ENCODE data around the gene TMEM147. TPM values are rescaled to one million over a fixed set of nuclear protein-coding genes. Genes with fewer than 3 reads are reported as not detected.
A peak's percentile ranks its signal among the peaks of the same experiment; 100 is the strongest.

Gene TMEM147
- polyA plus RNA-seq, 3 donors = 81.4 to 99.2 (median 94.4) TPM

DNA sequence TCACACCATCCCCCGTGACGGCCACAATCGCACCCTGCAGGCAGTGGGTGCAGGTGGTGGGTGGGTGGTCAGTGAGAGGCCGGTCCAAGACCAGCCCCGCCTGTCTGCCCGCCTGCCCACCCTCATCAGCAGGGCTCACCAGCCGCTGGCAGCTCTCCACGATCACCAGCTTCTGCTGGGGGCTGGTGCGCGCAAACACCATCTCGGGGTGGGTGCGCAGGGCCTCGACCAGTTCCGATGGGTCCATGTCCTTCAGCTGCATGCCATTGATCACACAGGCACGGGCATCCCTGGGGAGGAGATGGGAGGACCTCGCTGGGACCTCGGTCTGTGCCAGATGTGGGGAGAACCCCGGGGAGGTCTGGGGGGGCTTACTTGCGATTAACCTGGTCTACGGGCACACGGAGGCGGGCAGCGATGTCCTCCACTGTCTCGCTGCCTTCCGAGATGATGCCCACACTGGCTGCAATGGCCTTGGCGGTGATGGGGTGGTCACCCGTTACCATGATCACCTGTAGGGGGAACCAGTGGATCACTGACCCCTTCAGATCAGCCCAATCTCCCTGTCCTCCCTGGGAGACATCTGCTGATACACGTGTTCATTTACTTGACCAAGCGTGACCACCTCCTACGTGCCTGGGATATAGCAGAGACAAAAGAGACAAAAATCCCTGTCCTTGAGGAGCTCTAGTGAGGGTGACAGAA is 10.0 kb downstream of the TMEM147 start:
- DNase-seq (ENCODE audit: extremely low read depth in 1 of 11, low read depth in 9 of 11, low spot score in 4 of 11) = no peak

DNA sequence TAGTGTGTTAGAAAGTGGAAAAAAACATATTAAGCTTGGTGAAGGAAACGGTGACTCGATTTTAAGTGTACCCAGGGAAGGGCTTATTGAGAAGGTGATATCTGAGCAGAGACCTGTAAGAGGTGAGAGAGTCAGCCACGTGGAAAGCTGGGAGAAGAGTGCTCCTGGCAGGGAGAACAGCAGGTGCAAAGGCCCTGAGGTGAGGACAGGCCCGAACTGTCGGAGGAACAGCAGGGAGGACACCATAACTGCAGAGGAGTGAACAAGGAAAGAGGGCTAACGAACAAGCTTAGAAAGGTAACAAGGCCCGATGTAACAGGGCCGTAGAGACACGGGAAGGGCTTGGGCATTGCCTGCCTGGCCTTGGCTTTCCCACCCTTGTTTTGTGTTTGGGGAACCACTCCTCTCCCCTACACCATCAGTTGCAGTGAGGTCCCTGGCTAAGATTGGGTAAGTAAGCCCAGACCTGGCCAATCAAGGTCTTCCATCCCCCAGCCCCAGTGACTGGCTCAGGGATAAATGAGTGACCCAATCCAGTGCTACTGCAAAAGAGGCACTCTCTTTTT is 10.7 kb downstream of the TMEM147 start:
- no peak for DNase-seq (ENCODE audit: extremely low read depth in 1 of 11, low read depth in 9 of 11, low spot score in 4 of 11)

DNA sequence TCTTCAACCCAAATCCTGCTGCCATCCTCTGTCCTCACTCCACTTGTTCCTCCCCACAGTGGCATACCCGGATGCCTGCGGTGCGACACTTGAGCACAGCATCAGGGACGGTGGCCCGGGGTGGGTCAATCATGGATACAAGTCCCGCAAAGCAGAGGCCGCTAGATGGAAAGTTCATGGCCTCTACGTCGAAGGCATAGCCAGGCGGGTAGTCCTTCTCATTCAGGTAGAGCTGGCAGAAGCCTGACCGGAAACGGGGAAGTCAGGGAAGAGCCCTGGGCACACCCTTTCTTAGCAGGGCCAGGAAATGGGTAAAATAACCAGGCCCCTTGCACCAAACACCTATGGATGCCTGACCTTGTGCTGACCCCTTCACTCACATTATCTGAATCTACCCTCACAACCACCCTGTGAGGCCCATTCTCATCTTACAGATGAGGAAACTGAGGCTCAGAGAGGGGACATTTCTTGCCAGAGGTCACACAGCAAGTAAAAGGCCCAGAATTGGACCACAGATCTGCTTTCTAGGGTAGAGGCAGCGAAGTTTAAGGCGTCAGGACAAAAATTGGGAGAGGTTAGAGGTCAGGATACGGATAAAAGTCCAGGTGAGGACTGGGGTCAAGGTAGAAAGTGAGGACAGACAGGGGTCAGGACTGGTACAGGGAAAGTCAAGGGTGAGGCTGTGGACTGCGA is 11.6 kb downstream of the TMEM147 start:
- DNase-seq (ENCODE audit: extremely low read depth in 1 of 11, low read depth in 9 of 11, low spot score in 4 of 11) = no peak

DNA sequence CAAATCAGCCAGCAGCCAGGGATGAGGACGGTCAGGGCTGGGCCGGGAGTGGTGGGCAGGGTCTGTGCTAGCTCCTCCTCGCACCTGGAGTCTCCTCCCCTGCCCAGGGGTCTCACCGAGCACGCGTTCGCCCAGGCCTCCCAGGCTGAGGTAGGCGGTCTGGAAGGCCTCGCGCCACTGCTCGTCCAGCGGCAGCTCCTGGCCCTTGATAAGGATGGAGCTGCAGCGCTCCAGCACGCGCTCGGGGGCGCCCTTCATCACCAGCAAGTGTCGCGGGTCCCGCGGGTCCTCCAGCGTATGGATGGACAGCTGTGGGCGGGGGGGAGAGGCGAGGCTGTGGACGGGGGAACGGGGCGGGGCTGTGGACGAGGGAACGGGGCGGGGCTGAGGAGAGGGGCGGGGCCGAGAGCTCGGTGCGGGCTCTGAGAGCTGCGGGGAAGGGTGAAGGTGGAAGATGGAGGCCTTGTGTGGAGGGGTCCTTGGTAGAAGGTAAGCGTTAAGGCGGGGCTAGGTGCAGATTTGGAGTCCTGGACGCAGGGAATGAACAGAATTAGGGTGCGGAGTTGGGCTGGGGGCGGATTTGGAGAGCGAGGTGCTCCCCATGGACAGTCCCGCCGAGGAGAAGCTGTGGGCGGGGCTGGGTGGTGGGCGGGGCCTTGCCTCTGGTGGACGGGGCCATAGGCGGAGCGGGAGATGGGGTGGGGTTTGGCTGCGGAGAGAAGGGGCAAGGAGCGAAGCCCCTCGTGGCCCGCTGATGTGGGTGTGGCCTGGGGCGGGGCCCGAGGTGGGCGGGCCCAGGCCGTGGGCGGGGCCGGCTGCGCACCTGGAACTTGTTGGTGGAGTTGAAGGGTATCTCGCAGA is 12.3 kb downstream of the TMEM147 start:
- DNase-seq (ENCODE audit: extremely low read depth in 1 of 11, low read depth in 9 of 11, low spot score in 4 of 11) = peak in 7 of 11 donors; percentile 21 to 62 (median 45)

DNA sequence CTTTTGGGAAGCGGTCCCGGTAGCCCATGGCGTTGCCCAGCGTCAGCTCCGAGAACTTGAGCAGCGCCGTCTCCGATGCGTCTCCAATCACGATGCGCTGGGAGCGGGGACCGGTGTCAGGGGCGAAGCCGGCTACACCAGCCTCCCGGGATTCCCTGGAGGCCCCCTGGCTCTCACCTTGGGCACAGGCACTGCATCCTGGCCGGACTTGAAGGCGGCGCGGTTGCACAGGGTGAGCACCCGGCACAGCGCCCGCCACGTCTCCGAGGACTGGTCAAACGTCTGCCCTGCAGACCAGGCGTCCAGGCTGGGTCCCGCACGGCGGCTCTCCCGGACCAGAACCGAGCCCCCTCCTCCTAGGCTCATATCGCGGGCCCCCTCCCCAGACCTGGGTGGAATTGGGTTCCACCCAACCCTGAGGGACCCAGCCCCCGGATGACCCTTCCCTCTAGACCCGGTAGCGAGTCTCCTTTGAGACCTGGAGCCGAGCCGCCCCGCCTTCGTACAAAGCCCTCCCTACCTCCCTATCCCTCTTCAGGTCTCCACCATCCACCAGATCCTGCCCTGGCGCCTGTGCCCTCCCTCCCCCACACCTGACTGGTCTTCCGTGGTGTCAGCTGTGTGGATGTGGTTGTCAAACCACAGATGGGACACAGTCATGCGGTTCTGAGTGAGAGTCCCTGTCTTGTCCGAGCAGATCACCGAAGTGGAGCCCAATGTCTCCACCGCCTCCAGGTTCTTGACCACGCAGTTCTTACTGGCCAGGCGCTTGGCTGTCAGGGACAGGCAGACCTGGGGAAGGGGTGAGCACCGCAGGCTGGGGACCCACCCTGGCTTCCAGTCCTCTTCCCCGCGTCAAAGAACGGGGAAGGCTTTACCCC is 13.2 kb downstream of the TMEM147 start:
- no peak for DNase-seq (ENCODE audit: extremely low read depth in 1 of 11, low read depth in 9 of 11, low spot score in 4 of 11)

DNA sequence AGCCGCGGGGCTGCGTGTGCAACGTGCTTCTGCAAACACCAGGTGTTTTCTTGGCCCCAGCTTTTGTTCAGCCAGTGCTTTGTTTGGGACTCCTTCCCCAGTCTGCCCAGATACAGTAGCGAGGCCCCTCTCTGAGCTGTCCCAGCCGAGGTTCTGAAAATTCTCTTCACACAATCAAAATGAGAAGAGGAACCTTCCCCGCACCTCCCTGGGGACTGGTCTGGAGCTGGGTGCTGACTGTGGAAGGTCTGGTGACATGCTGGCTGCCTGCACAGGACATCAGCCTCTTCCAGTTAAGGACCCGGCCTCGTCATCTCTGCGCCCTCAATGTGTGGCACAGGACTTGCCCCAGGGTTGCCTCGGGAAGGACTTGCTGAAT is 13.8 kb downstream of the TMEM147 start:
- no peak for DNase-seq (ENCODE audit: extremely low read depth in 1 of 11, low read depth in 9 of 11, low spot score in 4 of 11)

DNA sequence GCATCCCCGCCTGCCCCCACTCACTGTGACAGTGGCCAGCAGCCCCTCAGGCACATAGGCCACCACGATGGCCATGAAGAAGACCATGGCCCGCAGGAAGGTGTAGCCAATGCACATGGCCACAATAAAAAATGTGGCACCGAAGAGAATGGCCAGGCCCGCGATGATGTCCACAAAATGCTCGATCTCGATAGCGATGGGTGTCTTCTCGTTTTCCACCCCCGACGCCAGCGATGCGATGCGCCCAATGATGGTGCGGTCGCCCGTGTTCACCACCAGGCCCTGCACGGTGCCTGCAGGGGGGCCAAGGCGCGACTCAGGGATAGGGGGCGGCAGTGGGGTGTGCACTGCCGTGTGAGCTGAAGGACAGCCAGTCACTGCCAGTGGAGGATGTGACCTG is 14.4 kb downstream of the TMEM147 start:
- DNase-seq (ENCODE audit: extremely low read depth in 1 of 11, low read depth in 9 of 11, low spot score in 4 of 11) = no peak

DNA sequence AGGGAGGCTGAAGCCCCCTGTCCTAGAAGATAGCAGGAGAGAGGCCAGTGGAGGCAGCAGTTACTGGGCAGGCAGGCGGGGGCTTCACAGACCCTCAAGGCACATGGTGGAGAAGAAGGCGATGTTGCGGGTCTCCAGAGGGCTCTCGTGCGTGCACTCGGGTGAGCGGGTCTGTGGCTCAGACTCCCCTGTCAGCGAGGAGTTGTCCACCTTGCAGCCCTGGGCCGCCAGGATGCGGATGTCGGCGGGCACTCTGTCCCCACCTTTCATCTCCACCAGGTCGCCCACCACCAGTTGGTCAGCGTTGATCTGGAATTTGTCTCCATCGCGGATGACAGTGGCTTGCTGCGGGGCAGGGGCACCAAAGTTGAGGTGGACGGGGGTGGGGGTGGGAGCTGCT is 14.8 kb downstream of the TMEM147 start:
- DNase-seq (ENCODE audit: extremely low read depth in 1 of 11, low read depth in 9 of 11, low spot score in 4 of 11) = no peak

DNA sequence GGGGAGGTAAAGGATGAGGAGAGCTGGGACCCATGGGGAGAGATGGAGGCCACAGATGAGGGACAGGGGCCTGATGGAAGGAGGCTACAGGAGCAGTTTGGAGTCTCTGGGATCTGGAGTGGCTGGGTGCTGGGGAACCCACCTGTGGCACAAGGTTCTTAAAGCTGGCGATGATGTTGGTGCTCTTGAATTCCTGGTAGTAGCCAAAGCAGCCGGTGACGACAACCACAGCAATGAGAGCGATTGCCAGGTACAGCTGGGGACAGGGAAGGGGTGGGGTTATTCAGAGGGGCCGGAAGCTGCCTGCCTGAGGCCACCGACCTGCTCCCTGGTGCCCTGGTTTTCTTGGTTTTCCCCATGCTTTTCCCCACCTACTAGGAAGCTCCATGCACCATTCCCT is 15.3 kb downstream of the TMEM147 start:
- DNase-seq (ENCODE audit: extremely low read depth in 1 of 11, low read depth in 9 of 11, low spot score in 4 of 11) = no peak

DNA sequence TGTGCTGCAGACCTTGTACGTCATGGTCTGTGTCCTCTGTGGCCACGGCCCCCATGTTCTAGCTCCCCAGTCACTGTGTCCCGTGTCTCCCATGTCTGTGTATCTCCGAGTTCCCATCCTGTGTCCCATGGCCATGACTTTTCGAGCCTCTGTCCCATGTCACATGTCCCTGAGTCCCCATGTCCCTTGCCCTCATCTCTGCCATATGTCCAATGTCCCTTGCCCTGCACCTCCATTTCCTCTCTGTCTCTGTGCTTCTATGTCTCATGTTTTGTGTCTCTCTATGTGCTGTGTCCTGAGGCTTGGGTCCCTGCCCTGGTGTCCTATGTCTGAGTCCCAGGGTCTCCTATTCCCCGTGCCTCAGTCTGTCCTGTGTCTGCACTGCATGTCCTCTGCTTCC is 16.0 kb downstream of the TMEM147 start:
- DNase-seq (ENCODE audit: extremely low read depth in 1 of 11, low read depth in 9 of 11, low spot score in 4 of 11) = no peak

DNA sequence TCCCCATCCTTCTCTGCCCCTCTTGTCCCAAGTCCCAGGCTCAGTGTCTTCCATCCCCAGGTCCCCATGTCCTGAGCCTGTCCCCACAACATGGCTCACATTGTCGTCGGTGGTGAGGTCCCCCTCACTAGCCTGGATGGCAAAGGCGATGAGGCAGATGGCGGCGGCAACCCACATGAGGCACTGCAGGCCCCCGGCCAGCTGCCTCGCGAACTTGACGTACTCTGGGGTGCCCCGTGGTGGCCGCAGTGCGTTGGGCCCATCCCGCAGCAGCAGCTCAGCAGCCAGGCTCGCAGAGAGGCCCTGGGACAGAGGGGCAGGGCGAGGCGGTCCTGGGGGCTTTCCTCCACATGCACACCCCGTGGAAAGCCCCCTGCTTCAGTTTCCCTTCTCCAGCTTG is 16.9 kb downstream of the TMEM147 start:
- DNase-seq (ENCODE audit: extremely low read depth in 1 of 11, low read depth in 9 of 11, low spot score in 4 of 11) = no peak

DNA sequence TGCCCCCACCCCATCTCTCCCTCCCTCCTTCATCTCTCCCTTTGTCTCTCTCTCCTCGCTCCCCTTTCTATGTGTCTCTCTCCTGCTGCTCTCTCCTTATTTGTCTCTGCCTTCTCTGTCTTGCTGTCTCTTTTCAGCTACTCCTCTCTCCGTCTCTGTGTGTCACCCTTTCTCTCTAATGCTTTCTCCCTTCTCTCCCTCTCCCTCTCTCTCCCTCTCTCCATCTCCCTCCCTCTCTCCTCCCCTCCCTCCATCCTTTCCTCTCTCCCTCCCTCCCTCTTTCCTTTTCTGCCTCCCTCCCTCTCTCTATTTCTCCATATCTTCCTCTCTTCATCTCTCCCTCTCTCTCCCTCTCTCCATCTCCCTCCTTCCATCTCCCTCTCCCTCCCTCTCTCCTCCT is 17.4 kb downstream of the TMEM147 start:
- no peak for DNase-seq (ENCODE audit: extremely low read depth in 1 of 11, low read depth in 9 of 11, low spot score in 4 of 11)

DNA sequence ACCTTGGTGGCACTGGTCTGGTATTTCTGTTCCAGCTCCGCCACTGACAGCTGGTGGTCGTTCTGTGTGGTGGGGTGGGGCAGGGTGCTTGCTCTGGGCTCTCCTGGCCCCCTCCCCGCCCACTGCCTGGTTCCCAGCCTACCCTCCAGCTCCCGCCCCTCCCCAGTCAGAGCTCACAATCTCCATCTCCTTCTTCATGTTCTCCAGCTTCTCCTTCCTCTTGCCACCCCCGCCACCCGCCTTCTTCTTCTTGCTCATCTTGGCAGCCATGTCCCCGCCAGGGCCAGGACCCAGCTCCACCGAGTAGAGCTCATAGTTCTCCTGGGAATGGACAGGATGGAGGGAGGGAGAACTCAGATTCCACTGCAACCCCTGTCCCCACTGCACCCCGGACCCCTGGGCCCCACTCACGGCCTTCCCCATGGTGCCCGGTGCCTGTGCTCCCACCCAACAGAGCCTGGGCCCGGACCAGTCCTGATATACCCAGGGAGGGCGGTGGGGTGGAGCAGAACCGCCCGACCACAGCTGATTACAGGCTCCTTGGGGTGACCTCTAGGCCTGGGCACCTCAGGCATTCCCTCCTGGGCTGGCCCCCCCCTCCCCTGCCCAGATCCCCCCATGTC is 17.9 kb downstream of the TMEM147 start, which contains the start of gene ATP4A:
TSS of gene ATP4A (minus strand) at position 452 of the 623 bp plus-strand sequence. CDS start at position 423, 29 bp downstream.
- DNase-seq (ENCODE audit: extremely low read depth in 1 of 11, low read depth in 9 of 11, low spot score in 4 of 11) = no peak

DNA sequence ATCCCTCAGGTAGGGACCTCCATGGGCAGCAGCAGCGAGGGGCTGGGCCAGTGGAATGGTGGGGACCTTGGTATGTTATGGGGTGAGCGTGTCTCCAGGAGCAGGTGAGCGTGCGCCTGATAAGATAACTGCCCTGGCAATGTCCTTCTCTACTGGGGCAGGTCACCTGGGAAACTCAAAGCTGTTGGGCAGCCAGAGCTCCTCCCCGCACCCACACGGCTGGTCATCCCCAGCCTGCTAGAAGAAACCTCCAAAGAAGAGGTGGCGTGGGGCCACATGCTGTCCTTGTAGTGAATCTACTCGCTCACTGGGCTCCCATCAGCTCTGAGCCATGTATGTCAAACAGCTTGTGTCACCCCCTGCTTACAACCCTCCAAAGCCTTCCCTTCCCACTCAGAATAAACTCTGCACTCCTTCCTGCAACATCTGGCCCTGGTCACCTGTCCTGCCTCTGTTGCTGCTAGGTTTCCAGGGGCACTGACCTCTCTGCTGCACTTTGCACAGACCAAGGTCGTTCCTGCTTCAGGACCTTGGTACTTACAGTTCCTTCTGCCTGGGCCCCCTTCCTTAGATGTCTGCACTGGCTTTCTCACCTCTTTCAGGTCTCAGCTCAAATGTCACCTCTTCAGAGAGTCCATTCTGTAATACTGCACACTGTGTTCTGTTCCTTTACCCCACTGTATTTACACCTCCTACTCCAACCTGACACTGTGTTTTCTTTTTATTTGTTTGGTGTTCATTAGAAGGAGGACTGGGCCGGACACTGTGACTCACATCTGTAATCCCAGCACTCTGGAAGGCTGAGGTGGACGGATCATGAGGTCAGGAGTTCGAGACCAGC is 19.8 kb downstream of the TMEM147 start:
- no peak for DNase-seq (ENCODE audit: extremely low read depth in 1 of 11, low read depth in 9 of 11, low spot score in 4 of 11)

DNA sequence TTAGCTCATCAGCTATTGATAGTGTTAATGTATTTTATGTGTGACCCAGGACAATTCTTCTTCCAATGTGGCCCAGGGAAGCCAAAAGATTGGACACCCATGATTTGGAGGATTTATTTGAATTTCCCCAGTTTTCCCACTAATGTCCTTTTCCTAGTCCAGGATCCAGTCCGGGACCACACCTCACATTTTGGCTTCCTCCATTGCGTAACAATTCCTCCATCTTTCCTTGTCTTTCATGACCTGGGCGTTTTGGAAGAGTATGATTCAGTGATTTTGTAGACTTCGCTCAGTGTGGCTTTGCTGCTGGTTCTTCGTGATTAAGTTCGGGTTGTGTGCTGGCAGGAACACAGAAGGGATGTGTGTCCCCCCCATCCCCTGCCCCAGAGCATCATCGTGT is 21.3 kb downstream of the TMEM147 start:
- no peak for DNase-seq (ENCODE audit: extremely low read depth in 1 of 11, low read depth in 9 of 11, low spot score in 4 of 11)

DNA sequence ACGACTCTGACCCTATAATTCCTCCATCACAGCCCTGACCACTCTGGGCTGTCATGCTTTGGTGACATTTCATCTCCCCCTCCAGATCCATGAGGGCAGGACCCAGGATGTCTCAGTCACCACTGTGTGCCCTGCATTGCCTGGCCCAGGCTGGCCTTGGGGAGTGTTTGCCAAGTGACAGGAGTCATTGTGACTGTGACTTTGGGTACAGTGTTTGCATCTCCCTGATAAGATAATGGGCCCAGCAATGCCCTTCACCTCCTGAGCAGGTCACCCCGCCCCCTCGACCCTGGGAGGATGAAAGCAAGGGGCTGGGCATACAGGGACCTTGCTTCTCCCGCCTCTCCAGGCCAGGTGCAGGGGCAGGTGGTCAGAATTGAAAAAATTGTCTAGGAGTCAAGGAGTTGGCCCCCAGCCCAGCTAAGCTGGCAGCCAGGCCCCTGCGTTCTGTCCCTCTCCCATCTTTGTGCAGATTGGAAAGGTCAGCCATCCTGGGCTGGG is 23.9 kb downstream of the TMEM147 start:
- DNase-seq (ENCODE audit: extremely low read depth in 1 of 11, low read depth in 9 of 11, low spot score in 4 of 11) = no peak

DNA sequence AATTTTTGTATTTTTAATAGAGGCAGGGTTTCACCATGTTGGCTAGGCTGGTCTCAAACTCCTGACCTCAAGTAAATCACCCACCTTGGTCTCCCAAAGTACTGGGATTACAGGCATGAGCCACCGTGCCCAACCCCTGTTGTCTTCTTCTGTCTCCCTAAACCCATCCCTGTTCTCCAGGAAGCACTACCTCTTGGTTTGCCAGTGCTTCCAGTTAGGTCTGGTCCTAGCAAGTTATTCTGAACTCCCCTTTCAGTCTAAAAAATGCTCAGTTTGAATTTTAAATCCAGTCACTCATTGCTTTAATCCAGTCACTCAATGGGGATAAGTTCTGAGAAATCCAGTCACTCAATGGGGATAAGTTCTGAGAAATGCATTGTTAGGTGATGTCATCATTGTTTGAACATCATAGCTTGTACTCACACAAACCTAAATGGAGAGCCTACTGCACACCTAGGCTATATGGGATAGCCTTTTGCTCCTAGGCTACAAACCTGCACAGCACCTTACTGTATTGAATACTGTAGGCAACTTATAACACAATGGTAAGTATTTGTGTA is 26.1 kb downstream of the TMEM147 start:
- no peak for DNase-seq (ENCODE audit: extremely low read depth in 1 of 11, low read depth in 9 of 11, low spot score in 4 of 11)
